GM21515 (cell line): ENCODE data around the gene COL13A1.

Experiments
- ATAC-seq: cut with Tn5 transposase; IDR thresholded peaks from one replicate; pipeline ENCODE4 v1.9.1; 2021; ENCODE audit not compliant: unreplicated experiment

COL13A1 gene

GRCh38 chr10:69801434-69802315 is at the start of gene COL13A1:
TSS of gene COL13A1 (plus strand) at chr10:69801906. CDS start at chr10:69802424, 518 bp downstream.
- ATAC-seq: no peak

DNA sequence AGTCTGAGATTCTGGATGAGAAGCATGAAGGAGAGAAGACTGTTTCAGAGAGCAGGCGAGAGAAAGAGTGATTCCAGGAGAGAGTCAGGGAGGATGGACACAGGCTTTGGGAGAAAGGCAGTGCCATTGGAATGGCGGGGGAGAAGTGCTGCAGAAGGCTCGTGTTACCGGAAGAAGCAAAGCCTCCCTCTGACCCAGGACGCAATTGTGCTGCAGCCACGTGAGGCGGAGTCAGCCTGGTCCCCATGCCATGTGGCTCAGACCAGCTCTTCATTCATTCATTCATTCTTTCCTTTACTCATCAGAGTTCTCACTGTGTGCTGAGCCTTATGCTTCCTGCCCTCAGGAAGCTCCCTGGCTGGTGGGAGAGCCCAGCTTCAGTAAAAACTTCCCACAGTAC is 49.2 kb upstream of the COL13A1 start:
- ATAC-seq: no peak

GRCh38 chr10:69756279-69756678 is 45.4 kb upstream of the COL13A1 start:
- ATAC-seq: no peak

DNA sequence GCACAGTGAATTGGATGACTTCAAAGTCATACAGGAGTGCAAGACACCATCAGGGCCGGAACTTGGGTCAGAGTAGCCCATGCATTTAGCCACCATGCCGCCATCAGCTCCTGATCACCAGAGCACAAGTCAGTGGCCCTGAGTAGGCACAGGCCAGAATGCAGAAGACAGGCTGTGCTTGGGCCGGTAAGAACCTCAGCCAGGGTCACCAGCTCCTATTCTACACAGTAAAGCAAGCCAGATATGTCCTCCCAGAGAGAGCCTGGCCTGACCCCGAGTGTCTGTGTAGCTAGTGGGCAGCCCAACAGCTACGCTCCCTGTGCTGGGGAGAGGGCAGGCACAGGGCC is 44.5 kb upstream of the COL13A1 start:
- ATAC-seq: no peak

DNA sequence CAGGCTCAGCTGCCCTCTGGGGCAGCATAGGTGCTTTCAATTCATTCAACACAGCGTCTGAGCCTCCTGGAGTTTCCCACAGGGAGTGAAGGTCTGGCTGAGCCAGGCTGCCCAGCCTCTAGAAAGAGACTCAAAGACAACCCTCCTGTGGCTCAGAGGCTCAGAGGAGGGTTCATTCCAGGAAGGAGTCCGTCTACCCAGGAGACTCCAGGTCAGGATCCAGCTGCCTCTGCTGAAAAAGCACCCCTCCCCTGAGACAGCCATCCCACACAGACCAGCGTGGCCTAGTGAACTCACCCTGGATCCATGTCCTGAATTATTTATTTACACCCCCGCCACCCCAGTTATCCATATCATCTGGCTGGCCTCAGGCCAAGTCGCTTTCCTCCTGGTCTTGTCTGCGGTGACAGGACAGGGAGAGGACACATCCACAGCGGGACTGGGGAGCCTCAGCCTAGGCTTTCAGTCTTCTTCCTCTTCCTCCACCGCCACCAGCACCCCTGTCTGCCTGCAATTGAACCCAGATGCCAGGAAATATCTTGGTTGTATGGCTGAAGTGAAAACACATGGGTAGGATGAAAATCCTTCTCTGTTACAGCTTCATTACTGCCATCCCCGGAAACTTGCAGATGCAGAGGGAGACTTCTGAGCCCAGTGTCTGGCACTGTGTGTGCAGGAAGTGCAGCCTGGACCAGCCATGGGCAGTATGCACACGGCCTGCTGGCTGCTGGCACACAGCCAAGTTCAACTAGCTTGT is 44.0 kb upstream of the COL13A1 start:
- ATAC-seq: no peak

DNA sequence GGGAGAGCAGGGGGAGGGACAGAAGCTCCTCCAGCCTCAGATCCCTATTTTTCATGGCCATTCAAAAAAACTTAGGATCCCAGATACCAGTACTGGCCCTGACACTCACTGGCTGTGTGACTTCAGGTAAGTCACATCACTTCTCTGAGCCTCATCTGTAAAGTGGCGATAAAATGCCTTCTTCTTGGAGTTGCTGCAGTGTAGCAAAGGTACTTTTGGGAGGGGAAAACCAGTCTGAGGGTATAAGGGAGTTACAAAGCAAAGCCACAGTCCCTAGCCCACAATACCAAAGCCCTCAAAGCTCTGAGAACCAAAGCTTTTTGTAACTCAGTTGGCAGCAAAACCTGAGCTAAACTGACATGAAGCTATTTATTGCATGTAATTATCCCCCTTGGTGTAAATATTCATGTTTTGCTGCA is 43.4 kb upstream of the COL13A1 start:
- ATAC-seq: no peak

DNA sequence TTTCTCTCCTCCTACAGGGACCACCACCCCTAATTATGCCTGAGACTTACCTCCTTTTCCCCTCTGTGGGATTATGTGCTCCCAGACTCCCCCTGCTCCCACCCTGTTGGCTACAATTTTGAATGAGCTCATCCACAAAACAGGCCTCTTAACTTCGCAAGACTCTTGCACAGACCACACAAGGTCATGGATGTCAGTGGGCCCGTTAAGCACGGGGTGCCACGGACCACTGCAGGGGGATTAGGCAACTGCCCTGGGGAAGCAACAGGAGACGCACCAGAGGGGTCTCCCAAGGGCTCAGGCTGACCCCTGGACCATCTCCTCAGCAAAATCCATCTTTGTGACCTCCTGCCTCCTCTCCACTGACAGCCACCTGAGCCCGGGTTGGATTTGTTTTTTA is 42.1 kb upstream of the COL13A1 start:
- ATAC-seq: no peak

DNA sequence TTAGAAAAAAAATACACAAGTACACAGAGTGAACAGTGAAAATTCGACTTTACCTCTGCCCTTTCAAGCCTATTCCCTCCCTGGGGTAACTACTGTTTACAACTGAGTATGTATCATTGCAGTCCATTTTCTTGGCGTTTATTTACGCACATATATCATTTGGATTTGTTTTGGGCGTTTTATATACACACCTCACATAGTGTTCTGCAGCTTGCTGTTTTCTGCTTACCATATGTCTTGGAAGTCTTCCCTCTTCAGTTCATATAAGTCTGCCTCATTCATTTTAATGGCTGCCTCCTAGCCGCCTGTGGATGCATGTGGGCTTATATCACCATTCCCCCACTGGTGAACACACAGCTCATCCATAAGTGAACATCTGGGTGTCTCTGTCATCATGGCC is 41.6 kb upstream of the COL13A1 start:
- ATAC-seq: no peak

DNA sequence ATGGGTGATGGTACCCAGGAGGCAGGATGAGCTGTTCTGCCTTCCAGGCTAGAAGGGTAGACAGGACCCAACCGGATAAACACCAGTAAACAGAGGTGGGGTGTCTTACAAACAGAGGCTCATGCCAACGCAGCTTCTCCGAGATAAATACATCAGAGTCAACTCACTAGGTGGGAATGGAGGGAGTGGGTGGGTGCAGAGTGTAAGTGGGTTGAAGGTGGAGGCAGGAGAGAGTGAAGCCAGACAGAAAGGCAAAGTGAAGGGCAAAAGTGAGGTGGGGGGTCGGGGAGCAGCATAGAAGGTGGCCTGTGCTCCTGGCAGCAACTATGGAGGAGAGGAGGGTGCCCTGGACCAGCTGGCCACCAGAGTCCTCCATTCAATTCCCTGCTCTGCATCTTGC is 40.4 kb upstream of the COL13A1 start:
- ATAC-seq: no peak

- ATAC-seq: no peak
These were observed 35.4 kb upstream of the COL13A1 start for GRCh38 chr10:69766161-69766910.

DNA sequence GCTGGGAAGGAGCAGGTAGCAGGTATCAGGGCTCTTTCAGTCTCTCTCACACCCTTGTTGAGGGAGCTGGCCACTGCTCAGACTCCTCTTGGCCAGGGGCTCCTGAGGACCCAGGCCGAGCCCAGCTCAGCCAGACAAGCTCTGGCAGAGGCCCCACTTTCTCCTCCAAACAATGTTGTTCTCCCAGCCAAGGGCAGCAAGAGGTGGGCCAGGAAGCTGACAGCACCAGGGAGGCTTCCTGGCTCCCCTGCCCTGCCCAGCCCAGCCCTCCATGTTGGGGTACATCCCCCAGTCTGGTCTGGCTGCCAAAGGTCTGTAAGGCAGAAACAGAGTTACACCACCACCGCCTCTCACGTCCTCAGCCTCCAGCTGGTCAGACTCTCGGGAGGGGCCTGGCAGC is 33.9 kb upstream of the COL13A1 start:
- ATAC-seq: no peak

DNA sequence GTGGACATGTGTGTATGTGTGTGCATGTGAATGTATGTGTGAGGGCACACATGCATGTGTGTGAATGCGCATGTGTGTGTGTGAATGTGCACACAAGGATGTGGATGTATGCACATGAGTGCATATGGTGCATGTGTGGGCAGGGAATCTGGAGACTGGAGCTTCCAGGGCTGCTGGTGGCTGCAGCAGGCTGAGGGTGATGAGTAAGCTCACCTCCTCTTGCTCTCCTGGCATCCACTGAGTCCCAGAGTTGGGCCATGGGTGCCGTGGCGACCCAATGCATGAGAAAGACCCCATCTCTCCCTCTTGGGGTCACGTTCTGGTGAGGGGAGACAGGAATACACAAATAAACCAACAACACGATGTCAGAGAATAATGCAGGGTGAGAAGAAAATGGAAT is 33.3 kb upstream of the COL13A1 start:
- ATAC-seq: no peak

DNA sequence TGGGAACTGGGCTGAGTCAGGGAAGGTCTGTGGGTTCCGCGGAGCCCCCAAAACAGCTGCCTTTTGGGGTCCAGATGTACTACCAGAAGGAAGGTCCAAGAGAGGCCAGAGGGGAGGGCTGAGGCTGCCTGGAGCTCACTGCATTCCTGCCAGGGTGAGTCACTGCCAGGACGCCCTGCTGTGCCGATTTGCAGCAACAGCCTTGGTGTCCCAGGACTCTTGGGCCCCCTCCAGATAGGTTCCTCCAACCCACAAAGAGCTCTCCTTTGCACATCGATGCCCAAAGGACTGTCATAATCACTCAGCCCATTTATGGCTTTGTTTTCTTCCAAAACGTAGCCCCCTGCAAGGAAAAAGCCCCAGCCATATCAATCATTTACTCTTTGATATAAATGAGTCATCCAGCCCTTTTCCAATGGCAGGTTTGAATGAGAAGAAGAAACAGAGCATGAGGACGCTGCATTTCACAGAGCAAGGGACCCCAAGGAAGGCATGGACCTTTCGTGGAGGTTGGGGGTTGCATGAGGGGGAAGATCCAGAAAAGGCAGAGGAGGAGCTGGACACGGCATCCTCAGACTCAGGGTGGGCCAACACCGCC is 32.2 kb upstream of the COL13A1 start:
- no peak for ATAC-seq

GRCh38 chr10:69772933-69773704 is 28.6 kb upstream of the COL13A1 start:
- ATAC-seq: no peak

DNA sequence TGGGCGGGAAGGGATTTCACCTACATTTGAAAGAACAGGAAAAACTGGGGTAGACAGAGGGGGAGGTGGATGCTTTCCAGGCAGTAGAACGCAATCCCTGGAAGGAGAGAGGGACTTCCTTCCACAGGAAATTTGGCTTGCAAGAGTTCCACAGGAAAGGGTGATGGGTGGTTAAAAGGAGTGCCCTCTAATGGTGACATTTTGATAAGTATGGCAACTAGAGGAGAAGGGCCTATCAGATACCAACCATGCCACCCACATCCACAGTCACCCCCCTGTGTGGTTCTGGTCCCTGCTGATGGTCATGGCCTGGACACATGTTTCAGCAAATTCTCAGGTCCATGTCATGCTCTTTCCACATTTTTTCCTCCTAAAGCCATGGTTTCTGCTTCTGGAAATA is 27.1 kb upstream of the COL13A1 start:
- ATAC-seq: no peak

DNA sequence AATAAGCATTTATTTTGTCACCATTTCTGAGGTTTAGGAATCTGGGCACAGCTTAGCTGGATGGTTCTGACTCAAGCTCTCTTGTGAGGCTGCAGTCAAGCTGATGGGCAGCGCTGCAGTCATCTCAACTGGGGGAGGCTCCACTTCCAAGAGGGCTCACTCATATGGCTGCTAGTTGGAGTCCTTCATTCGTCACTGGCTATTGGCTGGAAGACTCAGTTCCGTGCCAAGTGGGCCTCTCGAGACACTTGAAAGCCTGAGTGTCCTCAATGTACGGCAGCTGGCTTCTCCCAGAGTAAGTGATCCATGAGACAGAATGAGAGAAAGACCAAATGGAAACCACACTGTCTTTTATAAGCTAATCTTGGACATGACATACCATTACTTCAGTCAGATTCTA is 21.6 kb upstream of the COL13A1 start:
- no peak for ATAC-seq

- ATAC-seq: no peak
These were observed 20.1 kb upstream of the COL13A1 start for GRCh38 chr10:69781576-69781975.

GRCh38 chr10:69783515-69783914 is 18.2 kb upstream of the COL13A1 start:
- ATAC-seq: no peak

DNA sequence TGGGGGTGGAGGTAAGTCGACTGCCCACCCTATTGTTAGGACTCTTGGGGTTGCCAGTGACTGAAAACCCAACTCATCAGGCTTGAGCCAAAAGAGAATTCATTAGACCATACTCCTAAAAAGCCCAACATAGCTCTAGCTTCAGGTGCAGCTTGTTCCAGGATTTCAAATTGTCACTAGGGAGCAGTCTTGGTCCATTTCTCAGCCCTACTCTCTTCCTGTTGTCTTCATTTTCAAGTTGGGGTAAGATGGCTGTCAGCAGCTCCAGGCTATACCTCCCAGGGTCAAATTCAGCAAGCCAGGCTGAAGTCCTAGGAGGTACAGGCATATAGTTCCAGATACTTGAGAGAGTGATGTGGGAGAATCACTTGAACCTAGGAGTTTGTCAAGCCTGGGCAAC is 14.9 kb upstream of the COL13A1 start:
- no peak for ATAC-seq

GRCh38 chr10:69787681-69788080 is 14.0 kb upstream of the COL13A1 start:
- no peak for ATAC-seq
